BJ (cell line): ENCODE data around the gene SPINT2. TPM values are rescaled to one million over a fixed set of nuclear protein-coding genes. Genes with fewer than 3 reads are reported as not detected.

Experiments
- CTCF ChIA-PET: fragments of 350-600 bp; formaldehyde crosslinking; extraction: SDS; loops from one replicate; lab custom pipeline; 2021; ENCODE audit warnings: antibody characterized with exemption, inconsistent platforms; lab: Yijun Ruan, JAX
- POLR2A ChIA-PET: fragments of 300-600 bp; sonication (Branson Sonifier 250); formaldehyde crosslinking; extraction: SDS; loops from one replicate; lab custom pipeline; 2021; ENCODE audit warnings: antibody characterized with exemption; lab: Charles Lee
- DNase-seq: peaks from one replicate; pipeline ENCODE4 v3.0.0-alpha.2; 2011; ENCODE audit warnings: low read depth
- H3K27me3 ChIP-seq: 2 replicates; pipeline ENCODE4 v1.6.0; 2011; ENCODE audit warnings: low read length; ENCODE audit not compliant: control insufficient read depth, insufficient read depth
- H3K36me3 ChIP-seq: 2 replicates; pipeline ENCODE4 v1.5.1; 2011; ENCODE audit warnings: low read length; ENCODE audit not compliant: control insufficient read depth, insufficient read depth
- H3K4me3 ChIP-seq: 2 replicates; pipeline ENCODE4 v1.5.1; 2011; ENCODE audit warnings: low read depth, mild to moderate bottlenecking, control low read depth, low read length
- CTCF ChIP-seq: IDR thresholded peaks from 2 replicates; pipeline ENCODE4 v1.5.1; 2011; ENCODE audit warnings: low read depth, mild to moderate bottlenecking, control low read depth, inconsistent platforms, low read length, moderate library complexity; ENCODE audit not compliant: insufficient read depth
- polyA plus RNA-seq: library from polyadenylated mRNA; depleted of rRNA; stranded (reverse); fragments of >200 nt; gene quantifications from 2 replicates; pipeline ENCODE4 v1.2.3, GENCODE V29; 2011

SPINT2 gene
- polyA plus RNA-seq, 1 experiment = 45.5 TPM

GRCh38 chr19:38316477-38317067, 52.2 kb downstream of the SPINT2 start:
- peak overlapping the region; percentile 35 for H3K4me3 ChIP-seq
- ChIA-PET CTCF (no interaction called here), POLR2A (interaction anchor here (0.6 kb wide), 1 partner anchor 97 kb away, joined by 8 read pairs; no protein-coding TSS in a partner anchor)
- no peak for DNase-seq
- H3K27me3 ChIP-seq = no peaks in the 10 kb centered on the region
- TF ChIP-seq CTCF = no peak
- H3K36me3 ChIP-seq = no peaks in the 10 kb centered on the region

GRCh38 chr19:38317104-38317612, 52.8 kb downstream of the SPINT2 start:
- H3K27me3 ChIP-seq = no peaks in the 10 kb centered on the region
- DNase-seq = no peak
- H3K4me3 ChIP-seq = no peak overlapping the region
- CTCF ChIA-PET = interaction anchor here (5.8 kb wide), 1 partner anchor 73 kb away, joined by 37 read pairs; no protein-coding TSS in a partner anchor
- no peaks in the 10 kb centered on the region for H3K36me3 ChIP-seq
- POLR2A ChIA-PET = interaction anchor here (0.6 kb wide), 1 partner anchor 97 kb away, joined by 8 read pairs; no protein-coding TSS in a partner anchor
- no peak for TF ChIP-seq CTCF

GRCh38 chr19:38318660-38319059, 54.3 kb downstream of the SPINT2 start:
- CTCF ChIA-PET = interaction anchor here (0.9 to 5.8 kb wide), 3 partner anchors 17 to 74 kb away, joined by 3 to 37 read pairs (median 5); partner anchors contain the start of gene CATSPERG
- POLR2A ChIA-PET = no interaction called here
- H3K36me3 ChIP-seq = no peaks in the 10 kb centered on the region; the same call in 1 of the 2 replicates
- TF ChIP-seq CTCF = no peak
- no peak overlapping the region for H3K4me3 ChIP-seq
- no peak for DNase-seq
- H3K27me3 ChIP-seq = no peaks in the 10 kb centered on the region

GRCh38 chr19:38319421-38320258, 55.3 kb downstream of the SPINT2 start, which contains the start of gene KCNK6:
TSS of gene KCNK6 (plus strand) at chr19:38319845. CDS start at chr19:38319951, 106 bp downstream.
- no peak for DNase-seq
- ChIA-PET POLR2A (no interaction called here), CTCF (interaction anchor here (0.8 to 5.8 kb wide), 7 partner anchors 11 to 75 kb away, joined by 3 to 37 read pairs (median 4); partner anchors contain the start of gene CATSPERG)
- no peak for TF ChIP-seq CTCF
- H3K36me3 ChIP-seq = peaks cover 1% of the 10 kb centered on the region; the same call in 1 of the 2 replicates
- peak within 1 kb of the TSS; percentile 72 for H3K4me3 ChIP-seq
- no peaks in the 10 kb centered on the region for H3K27me3 ChIP-seq
